Keratinocyte (primary cell): ENCODE results near the gene WNT7B. TPM values are rescaled to one million over a fixed set of nuclear protein-coding genes. Genes with fewer than 3 reads are reported as not detected.

Experiments used
- DNase-seq: peaks from one replicate; pipeline ENCODE4 v3.0.0-alpha.2; 2011; ENCODE audit warnings: low read depth, missing footprints, low spot score
- FAIRE-seq: peaks from 2 replicates; lab custom pipeline; 2011; peaks lifted over from hg19 to GRCh38; lab: Jason Lieb, UNC
- H2AFZ ChIP-seq: 2 replicates; pipeline ENCODE4 v1.6.0; 2012; ENCODE audit warnings: low read length, control low read depth, inconsistent platforms; ENCODE audit not compliant: control insufficient read depth
- H3K27ac ChIP-seq: 2 replicates; pipeline ENCODE4 v1.5.1; 2011; ENCODE audit warnings: low read length; ENCODE audit not compliant: control insufficient read depth, insufficient read depth
- H3K27me3 ChIP-seq: 3 replicates; pipeline ENCODE4 v1.6.0; 2011; ENCODE audit warnings: low read length; ENCODE audit not compliant: control insufficient read depth, insufficient read depth; ENCODE audit errors: extremely low read depth
- H3K36me3 ChIP-seq, 2 experiments: 2 replicates in 1 of 2; 3 replicates in 1 of 2; pipeline ENCODE4 v1.5.1; 2011; ENCODE audit warnings: low read length in 2 of 2, mild to moderate bottlenecking in 1 of 2; ENCODE audit not compliant: control insufficient read depth in 2 of 2, insufficient read depth in 2 of 2; ENCODE audit errors: extremely low read depth in 1 of 2
- H3K4me1 ChIP-seq: 3 replicates; pipeline ENCODE4 v1.5.1; 2011; ENCODE audit warnings: low read length; ENCODE audit not compliant: control insufficient read depth, insufficient read depth; ENCODE audit errors: extremely low read depth
- H3K4me2 ChIP-seq: 3 replicates; pipeline ENCODE4 v1.6.0; 2011; ENCODE audit warnings: low read depth, low read length; ENCODE audit not compliant: control insufficient read depth, insufficient read depth; ENCODE audit errors: extremely low read depth
- H3K4me3 ChIP-seq, 3 experiments: fragments of 200-600 bp in 1 of 3; sonication (generic) in 1 of 3; 2 replicates in 2 of 3; 3 replicates in 1 of 3; pipeline ENCODE4 v1.5.1; 2011 to 2016; ENCODE audit warnings: low read length in 3 of 3, mild to moderate bottlenecking in 3 of 3, control low read depth in 2 of 3, inconsistent platforms in 1 of 3, low read depth in 1 of 3, mixed read lengths in 1 of 3, mixed run types in 1 of 3, moderate library complexity in 1 of 3; ENCODE audit not compliant: control insufficient read depth in 2 of 3, insufficient read depth in 2 of 3; ENCODE audit errors: extremely low read depth in 1 of 3
- H3K79me2 ChIP-seq: 2 replicates; pipeline ENCODE4 v1.6.0; 2012; ENCODE audit warnings: low read length; ENCODE audit not compliant: control insufficient read depth, insufficient read depth
- H3K9ac ChIP-seq: 3 replicates; pipeline ENCODE4 v1.6.0; 2011; ENCODE audit warnings: low read length; ENCODE audit not compliant: control insufficient read depth, insufficient read depth; ENCODE audit errors: extremely low read depth
- H3K9me1 ChIP-seq: 3 replicates; pipeline ENCODE4 v1.6.0; 2011; ENCODE audit warnings: low read length; ENCODE audit not compliant: control insufficient read depth, insufficient read depth; ENCODE audit errors: extremely low read depth
- H3K9me3 ChIP-seq: 2 replicates; pipeline ENCODE4 v1.5.1; 2012; ENCODE audit warnings: low read depth, low read length; ENCODE audit not compliant: control insufficient read depth
- H4K20me1 ChIP-seq: 3 replicates; pipeline ENCODE4 v1.6.0; 2011; ENCODE audit warnings: low read length; ENCODE audit not compliant: control insufficient read depth, insufficient read depth; ENCODE audit errors: extremely low read depth
- CTCF ChIP-seq, 3 experiments: IDR thresholded peaks in 1 of 3; conservative IDR thresholded peaks in 1 of 3; optimal IDR thresholded peaks in 1 of 3; 2 replicates in 2 of 3; 3 replicates in 1 of 3; pipeline versions ENCODE3 to v1.5.1; 2011; ENCODE audit warnings: low read length in 3 of 3, mild to moderate bottlenecking in 3 of 3, moderate library complexity in 2 of 3, control low read depth in 1 of 3, inconsistent platforms in 1 of 3; ENCODE audit not compliant: insufficient read depth in 2 of 3; ENCODE audit errors: extremely low read depth in 1 of 3
- EZH2 ChIP-seq: IDR thresholded peaks from one replicate; pipeline ENCODE4 v1.6.1; 2012; ENCODE audit warnings: inconsistent platforms, mild to moderate bottlenecking, low read length, moderate library complexity
- dilution Hi-C: fragments of 300-500 bp; cut with MboI; formaldehyde crosslinking; loops from one replicate; pipeline ENCODE4 v1.7.0; 2020; ENCODE audit warnings: low sequenced_read_pairs; ENCODE audit not compliant: extremely low pct_ligation_motif_present
- polyA plus RNA-seq, 5 experiments: library from polyadenylated mRNA; depleted of rRNA in 3 of 5; stranded (reverse) in 3 of 5; stranded (forward) in 1 of 5; unstranded in 1 of 5; fragments of >200 nt; gene quantifications; 1 replicate in 1 of 5; 2 replicates in 3 of 5; 3 replicates in 1 of 5; pipeline versions ENCODE4 v1.2.1 to v1.2.3, GENCODE V29; 2011 to 2012; ENCODE audit warnings: missing spikeins in 2 of 5, low read depth in 1 of 5, low replicate concordance in 1 of 5

Gene WNT7B
- polyA plus RNA-seq, 1 donor (not counting 4 experiments of a cell fraction or from before 2014, with no cell fraction given), result 1.7 TPM

- FAIRE-seq, result no peak
- no peaks in the 10 kb centered on the region for H3K79me2 ChIP-seq
- H3K36me3 ChIP-seq, result no peaks in the 10 kb centered on the region
- H3K9me3 ChIP-seq, result no peaks in the 10 kb centered on the region
- no peak overlapping the region for H3K4me3 ChIP-seq
- peaks cover 14% of the 10 kb centered on the region for H3K27me3 ChIP-seq
- no peak for DNase-seq
- no peak overlapping the region for H3K9ac ChIP-seq
- no peak for TF ChIP-seq CTCF (optimal IDR thresholded peaks at IDR 0.05 in 1 of 3, IDR thresholded peaks at IDR 0.05 in 1 of 3, conservative IDR thresholded peaks at IDR 0.05 in 1 of 3; ENCODE audit: extremely low read depth in 1 of 3, insufficient read depth in 2 of 3, low read length in 3 of 3)
- no peak for TF ChIP-seq EZH2
- no peak overlapping the region for H3K4me2 ChIP-seq
- H2AFZ ChIP-seq, result no peak overlapping the region
- no peak overlapping the region for H3K27ac ChIP-seq
- H4K20me1 ChIP-seq, result no peaks in the 10 kb centered on the region
- dilution Hi-C loops, result no loop called here
- no peaks in the 10 kb centered on the region for H3K9me1 ChIP-seq
- peaks cover 9% of the 10 kb centered on the region for H3K4me1 ChIP-seq
Measured at GRCh38 chr22:46025225-46025972, 48.4 kb upstream of the WNT7B start.

- no peak overlapping the region for H3K27ac ChIP-seq
- dilution Hi-C loops, result no loop called here
Measured at GRCh38 chr22:46024136-46024840, 47.3 kb upstream of the WNT7B start.

More at GRCh38 chr22:46024136-46024840, 47.3 kb upstream of the WNT7B start:
- Histone ChIP-seq H3K79me2 (no peaks in the 10 kb centered on the region), H3K4me1 (peaks cover 12% of the 10 kb centered on the region), H3K9me3 (no peaks in the 10 kb centered on the region), H3K9ac (no peak overlapping the region), H2AFZ (no peak overlapping the region), H3K27me3 (peaks cover 14% of the 10 kb centered on the region), H3K36me3 (no peaks in the 10 kb centered on the region), H3K4me2 (no peak overlapping the region), H3K9me1 (no peaks in the 10 kb centered on the region), H4K20me1 (no peaks in the 10 kb centered on the region), H3K4me3 (no peak overlapping the region)
- DNase-seq (no peak), FAIRE-seq (no peak)
- TF ChIP-seq CTCF (optimal IDR thresholded peaks at IDR 0.05 in 1 of 3, IDR thresholded peaks at IDR 0.05 in 1 of 3, conservative IDR thresholded peaks at IDR 0.05 in 1 of 3; ENCODE audit: extremely low read depth in 1 of 3, insufficient read depth in 2 of 3, low read length in 3 of 3) (no peak), EZH2 (no peak)
